Stomach (tissue), 9 donors: ENCODE results near the gene TINAG. TPM values are rescaled to one million over a fixed set of nuclear protein-coding genes. Genes with fewer than 3 reads are reported as not detected.

Experiments used
- DNase-seq, 2 donors: peaks; one replicate each; pipeline versions ENCODE4 v3.0.0 to v3.0.0-alpha.2; 2013 to 2019
- H3K27ac ChIP-seq, 5 donors: fragments of 200-600 bp in 4 of 5; sonication (generic) in 4 of 5; one replicate each; pipeline ENCODE4 v1.5.1; 2013 to 2019; ENCODE audit warnings: mild to moderate bottlenecking in 1 of 5, moderate library complexity in 1 of 5
- H3K27me3 ChIP-seq, 3 donors: fragments of 200-600 bp; sonication (generic); one replicate each; pipeline ENCODE4 v1.5.1; 2017 to 2019; ENCODE audit warnings: mixed run types in 1 of 3
- H3K36me3 ChIP-seq, 4 donors: fragments of 200-600 bp; sonication (generic); 1 replicate in 3 of 4; 2 replicates in 1 of 4; pipeline ENCODE4 v1.5.1; 2016 to 2019
- H3K4me1 ChIP-seq, 4 donors: fragments of 200-600 bp; sonication (generic); one replicate each; pipeline ENCODE4 v1.5.1; 2016 to 2019
- H3K4me3 ChIP-seq, 4 donors: fragments of 200-600 bp; sonication (generic) in 3 of 4; one replicate each; pipeline ENCODE4 v1.5.1; 2016 to 2019; ENCODE audit warnings: mild to moderate bottlenecking in 1 of 4
- H3K9me3 ChIP-seq, 4 donors: fragments of 200-600 bp; sonication (generic); one replicate each; pipeline ENCODE4 v1.5.1; 2016 to 2019
- CTCF ChIP-seq, 7 experiments: fragments of 450-650 bp in 4 of 7; fragments of 200-600 bp in 3 of 7; sonication (generic) in 3 of 7; IDR thresholded peaks; one replicate each; pipeline ENCODE4 v1.5.1; 2016 to 2019; ENCODE audit warnings: antibody characterized with exemption in 7 of 7, control low read depth in 2 of 7, mild to moderate bottlenecking in 1 of 7
- EP300 ChIP-seq: sonication (generic); formaldehyde crosslinking; IDR thresholded peaks from one replicate; pipeline ENCODE4 v1.6.1; 2017; ENCODE audit warnings: antibody characterized with exemption
- POLR2A ChIP-seq, 4 donors: fragments of 450-650 bp; IDR thresholded peaks; one replicate each; pipeline ENCODE4 v1.6.1; 2016; ENCODE audit warnings: antibody characterized with exemption in 4 of 4, control low read depth in 2 of 4, mild to moderate bottlenecking in 1 of 4, moderate library complexity in 1 of 4
- POLR2AphosphoS5 ChIP-seq, 3 donors: sonication (generic); formaldehyde crosslinking; IDR thresholded peaks; one replicate each; pipeline ENCODE4 v1.6.1; 2016; ENCODE audit warnings: antibody characterized with exemption in 3 of 3
- WGBS, 5 donors: extraction: QIAGEN DNeasy Blood & Tissue Kit in 3 of 5; methylation state at CpG; one replicate each; pipeline versions ENCODE4 v1.1.5 to v1.1.7; 2013 to 2018; 5-methylcytosine and 5-hydroxymethylcytosine counted together
- intact Hi-C: fragments of 100-400 bp; cut with DNase I; formaldehyde crosslinking; loops from one replicate; pipeline ENCODE4 v1.15.1; 2023; ENCODE audit warnings: low total_unique reads
- polyA plus RNA-seq, 3 donors: library from polyadenylated mRNA; stranded (reverse); fragments of 200-250 nt; gene quantifications; one replicate each; pipeline ENCODE4 v1.2.3, GENCODE V29; 2013
- total RNA-seq, 5 donors: library from RNA; depleted of rRNA; stranded (reverse); fragments of >200 nt; gene quantifications; one replicate each; pipeline versions ENCODE4 v1.1.0 to v1.2.3, GENCODE V29; 2014 to 2016
- donor health status: healthy with polysubstance abuse.
- donor health status: Bipolar disorder and iron deficiency.
- donor health status: healthy.

Gene TINAG
- total and polyA plus RNA-seq, 8 donors = 2.2 to 3.5 TPM; not detected in 6

- Histone ChIP-seq H3K4me3 (no peak overlapping the region), H3K4me1 (no peaks in the 10 kb centered on the region), H3K27me3 (no peaks in the 10 kb centered on the region), H3K27ac (no peak overlapping the region), H3K36me3 (no peaks in the 10 kb centered on the region), H3K9me3 (peaks cover 0 to 5% (median 0%) of the 10 kb centered on the region in 4 donors)
- no peak for TF ChIP-seq CTCF (IDR thresholded peaks at IDR 0.05)
- TF ChIP-seq POLR2A (IDR thresholded peaks at IDR 0.05) = no peak
- TF ChIP-seq POLR2AphosphoS5 (IDR thresholded peaks at IDR 0.05) = no peak
- TF ChIP-seq EP300 = no peak
- DNase-seq = no peak
- 68 to 93% (median 82%) methylated on average over 1 of the region's 1 CpG for WGBS, 5 donors
- intact Hi-C loops = no loop called here
These were observed 96.5 kb downstream of the TINAG start for GRCh38 chr6:54404791-54405190.

- Histone ChIP-seq H3K27me3 (no peaks in the 10 kb centered on the region), H3K4me3 (no peak overlapping the region), H3K36me3 (no peaks in the 10 kb centered on the region), H3K4me1 (no peaks in the 10 kb centered on the region), H3K27ac (no peak overlapping the region), H3K9me3 (peaks cover 0 to 5% (median 0%) of the 10 kb centered on the region in 4 donors)
- intact Hi-C loops = no loop called here
- 85 to 100% (median 91%) methylated on average over 1 of the region's 1 CpG for WGBS, 5 donors
- no peak for TF ChIP-seq EP300
- TF ChIP-seq POLR2A (IDR thresholded peaks at IDR 0.05) = no peak
- TF ChIP-seq CTCF (IDR thresholded peaks at IDR 0.05) = no peak
- no peak for TF ChIP-seq POLR2AphosphoS5 (IDR thresholded peaks at IDR 0.05)
- no peak for DNase-seq
These were observed 103.5 kb downstream of the TINAG start for GRCh38 chr6:54411767-54412166.

DNA sequence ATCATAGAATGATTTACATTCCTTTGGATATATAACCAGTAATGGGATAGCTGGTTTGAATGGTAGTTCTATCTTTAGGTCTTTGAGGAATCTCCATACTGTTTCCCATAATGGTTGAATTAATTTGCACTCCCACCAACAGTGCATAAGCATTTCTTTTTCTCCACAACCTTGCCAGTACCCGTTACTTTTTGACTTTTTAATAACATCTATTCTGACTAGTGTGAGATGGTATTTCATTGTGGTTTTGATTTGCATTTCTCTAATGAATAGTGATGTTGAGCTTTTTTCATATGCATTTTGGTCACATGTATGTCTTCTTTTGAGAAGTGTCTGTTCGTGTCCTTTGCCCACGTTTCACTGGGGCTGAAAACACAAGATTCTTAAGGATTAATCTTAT, 107.3 kb downstream of the TINAG start:
- 50 to 71% (median 59%) methylated on average over 3 of the region's 3 CpGs for WGBS, 5 donors
- DNase-seq = no peak
- H3K36me3 ChIP-seq = no peaks in the 10 kb centered on the region
- intact Hi-C loops = no loop called here
- TF ChIP-seq CTCF (IDR thresholded peaks at IDR 0.05) (no peak), POLR2AphosphoS5 (IDR thresholded peaks at IDR 0.05) (no peak), EP300 (no peak), POLR2A (IDR thresholded peaks at IDR 0.05) (no peak)
- H3K4me3 ChIP-seq = no peak overlapping the region
- no peak overlapping the region for H3K27ac ChIP-seq
- no peaks in the 10 kb centered on the region for H3K4me1 ChIP-seq
- no peaks in the 10 kb centered on the region for H3K27me3 ChIP-seq
- peaks cover 0 to 7% (median 2%) of the 10 kb centered on the region in 4 donors for H3K9me3 ChIP-seq

- H3K27ac ChIP-seq = no peak overlapping the region
- no peaks in the 10 kb centered on the region for H3K4me1 ChIP-seq
- no peaks in the 10 kb centered on the region for H3K27me3 ChIP-seq
- DNase-seq = no peak
- intact Hi-C loops = no loop called here
- no peaks in the 10 kb centered on the region for H3K36me3 ChIP-seq
- no peak overlapping the region for H3K4me3 ChIP-seq
- H3K9me3 ChIP-seq = peaks cover 0 to 7% (median 2%) of the 10 kb centered on the region in 4 donors
- 60 to 83% (median 72%) methylated on average over 3 of the region's 3 CpGs for WGBS, 5 donors
- TF ChIP-seq POLR2A (IDR thresholded peaks at IDR 0.05) (no peak), POLR2AphosphoS5 (IDR thresholded peaks at IDR 0.05) (no peak), EP300 (no peak), CTCF (IDR thresholded peaks at IDR 0.05) (no peak)
These were observed 111.6 kb downstream of the TINAG start for GRCh38 chr6:54419885-54420284.
